HCT116 (cell line): ENCODE results near the gene ESPN.

Source experiments
- ELF1 ChIP-seq: IDR thresholded peaks from 2 replicates; pipeline ENCODE4 v1.6.1; 2012; ENCODE audit warnings: low read depth, borderline replicate concordance
- EZH2 ChIP-seq: fragments of 200-600 bp; sonication (generic); IDR thresholded peaks from 2 replicates; pipeline ENCODE4 v1.6.1; 2017; ENCODE audit warnings: antibody characterized with exemption, mixed run types
- JUND ChIP-seq: IDR thresholded peaks from 2 replicates; pipeline ENCODE4 v1.6.1; 2012
- POLR2AphosphoS5 ChIP-seq: IDR thresholded peaks from 2 replicates; pipeline ENCODE4 v1.6.1; 2011; ENCODE audit warnings: mild to moderate bottlenecking, low read depth, low read length, moderate library complexity
- RAD21 ChIP-seq: IDR thresholded peaks from 2 replicates; pipeline ENCODE4 v1.6.1; 2012; ENCODE audit warnings: low read depth, mild to moderate bottlenecking
- SIN3A ChIP-seq: IDR thresholded peaks from 2 replicates; pipeline ENCODE4 v1.6.1; 2012; ENCODE audit warnings: low read depth
- TF ChIP-seq, protein P1 (sequence below), 3 experiments: fragments of 200-600 bp in 1 of 3; sonication (generic) in 1 of 3; IDR thresholded peaks in 2 of 3; conservative IDR thresholded peaks in 1 of 3; 2 replicates each; pipeline ENCODE4 v1.5.1; 2012 to 2017; ENCODE audit warnings: low read depth in 2 of 3, low read length in 2 of 3, antibody characterized with exemption in 1 of 3, borderline replicate concordance in 1 of 3, control low read depth in 1 of 3, mild to moderate bottlenecking in 1 of 3, mixed read lengths in 1 of 3, mixed run types in 1 of 3, moderate library complexity in 1 of 3; ENCODE audit not compliant: insufficient read depth in 1 of 3

DNA sequence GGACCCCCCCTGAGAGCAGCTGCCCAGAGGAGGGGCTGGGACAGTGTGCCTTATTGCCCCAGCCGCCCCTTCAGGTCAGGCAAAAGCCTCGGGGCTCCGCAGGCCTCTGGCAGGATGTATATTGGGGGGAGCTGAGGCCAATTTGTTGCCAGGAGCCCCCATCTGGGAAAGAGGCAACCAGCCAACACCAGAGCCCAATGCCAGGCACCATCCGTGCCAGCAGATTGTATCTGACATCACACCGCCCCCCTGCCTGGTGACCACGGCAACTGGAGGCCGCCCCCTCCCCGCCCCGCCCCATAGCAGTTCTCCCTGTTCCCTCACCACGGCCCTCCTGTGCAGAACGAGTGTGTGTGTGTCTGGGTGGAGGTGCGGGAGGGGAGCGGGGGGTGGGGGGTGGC, 70.5 kb downstream of the ESPN start:
- TF ChIP-seq JUND (no peak), POLR2AphosphoS5 (no peak), RAD21 (no peak), ELF1 (no peak), SIN3A (no peak), EZH2 (no peak)
- TF ChIP-seq, protein P1, sequence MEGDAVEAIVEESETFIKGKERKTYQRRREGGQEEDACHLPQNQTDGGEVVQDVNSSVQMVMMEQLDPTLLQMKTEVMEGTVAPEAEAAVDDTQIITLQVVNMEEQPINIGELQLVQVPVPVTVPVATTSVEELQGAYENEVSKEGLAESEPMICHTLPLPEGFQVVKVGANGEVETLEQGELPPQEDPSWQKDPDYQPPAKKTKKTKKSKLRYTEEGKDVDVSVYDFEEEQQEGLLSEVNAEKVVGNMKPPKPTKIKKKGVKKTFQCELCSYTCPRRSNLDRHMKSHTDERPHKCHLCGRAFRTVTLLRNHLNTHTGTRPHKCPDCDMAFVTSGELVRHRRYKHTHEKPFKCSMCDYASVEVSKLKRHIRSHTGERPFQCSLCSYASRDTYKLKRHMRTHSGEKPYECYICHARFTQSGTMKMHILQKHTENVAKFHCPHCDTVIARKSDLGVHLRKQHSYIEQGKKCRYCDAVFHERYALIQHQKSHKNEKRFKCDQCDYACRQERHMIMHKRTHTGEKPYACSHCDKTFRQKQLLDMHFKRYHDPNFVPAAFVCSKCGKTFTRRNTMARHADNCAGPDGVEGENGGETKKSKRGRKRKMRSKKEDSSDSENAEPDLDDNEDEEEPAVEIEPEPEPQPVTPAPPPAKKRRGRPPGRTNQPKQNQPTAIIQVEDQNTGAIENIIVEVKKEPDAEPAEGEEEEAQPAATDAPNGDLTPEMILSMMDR (IDR thresholded peaks at IDR 0.05 in 2 of 3, conservative IDR thresholded peaks at IDR 0.05 in 1 of 3; ENCODE audit: borderline replicate concordance in 1 of 3, insufficient read depth in 1 of 3, low read depth in 2 of 3, low read length in 2 of 3): no peak
